GM18526 (cell line): ENCODE measurements around the gene SH3PXD2B.

Experiments
- POLR2A ChIP-seq: IDR thresholded peaks from 3 replicates; pipeline ENCODE4 v1.6.1; 2011; ENCODE audit not compliant: insufficient read length; ENCODE audit errors: extremely low read depth

SH3PXD2B gene

DNA sequence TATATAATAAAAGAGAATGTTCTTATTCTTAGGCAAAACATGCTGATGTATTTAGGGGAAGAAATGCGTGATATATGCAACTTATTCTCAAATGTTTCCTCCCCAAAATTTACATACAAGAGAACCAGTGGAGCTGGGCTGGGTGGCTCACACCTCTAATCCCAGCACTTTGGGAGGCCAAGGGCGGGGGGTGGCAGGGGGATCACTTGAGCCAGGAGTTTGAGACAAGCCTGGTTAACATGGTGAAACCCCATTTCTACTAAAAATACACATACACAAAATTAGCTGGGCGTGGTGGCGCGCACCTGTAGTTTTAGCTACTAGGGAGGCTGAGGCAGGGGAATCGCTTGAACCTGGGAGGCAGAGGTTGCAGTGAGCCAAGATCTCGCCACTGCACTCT, 143.3 kb downstream of the SH3PXD2B start:
- no peak for TF ChIP-seq POLR2A

DNA sequence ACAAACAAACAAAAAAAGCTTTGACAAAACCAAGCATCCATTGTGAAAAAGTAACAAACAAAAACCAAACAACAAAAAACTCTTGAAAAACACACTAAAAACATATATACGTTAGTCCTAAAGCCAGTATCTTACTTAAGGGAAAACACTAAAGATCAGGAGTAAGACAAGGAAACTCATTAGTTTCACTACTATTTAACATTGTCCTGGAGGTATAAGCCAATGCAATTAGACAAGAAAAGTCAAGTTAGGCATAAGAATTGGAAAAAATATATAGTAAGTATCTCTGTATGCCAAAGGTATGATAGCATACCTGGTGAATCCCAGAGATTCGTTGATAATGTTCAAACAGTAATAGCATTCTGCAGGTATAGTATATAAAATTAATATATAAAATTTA, 148.9 kb downstream of the SH3PXD2B start:
- no peak for TF ChIP-seq POLR2A

DNA sequence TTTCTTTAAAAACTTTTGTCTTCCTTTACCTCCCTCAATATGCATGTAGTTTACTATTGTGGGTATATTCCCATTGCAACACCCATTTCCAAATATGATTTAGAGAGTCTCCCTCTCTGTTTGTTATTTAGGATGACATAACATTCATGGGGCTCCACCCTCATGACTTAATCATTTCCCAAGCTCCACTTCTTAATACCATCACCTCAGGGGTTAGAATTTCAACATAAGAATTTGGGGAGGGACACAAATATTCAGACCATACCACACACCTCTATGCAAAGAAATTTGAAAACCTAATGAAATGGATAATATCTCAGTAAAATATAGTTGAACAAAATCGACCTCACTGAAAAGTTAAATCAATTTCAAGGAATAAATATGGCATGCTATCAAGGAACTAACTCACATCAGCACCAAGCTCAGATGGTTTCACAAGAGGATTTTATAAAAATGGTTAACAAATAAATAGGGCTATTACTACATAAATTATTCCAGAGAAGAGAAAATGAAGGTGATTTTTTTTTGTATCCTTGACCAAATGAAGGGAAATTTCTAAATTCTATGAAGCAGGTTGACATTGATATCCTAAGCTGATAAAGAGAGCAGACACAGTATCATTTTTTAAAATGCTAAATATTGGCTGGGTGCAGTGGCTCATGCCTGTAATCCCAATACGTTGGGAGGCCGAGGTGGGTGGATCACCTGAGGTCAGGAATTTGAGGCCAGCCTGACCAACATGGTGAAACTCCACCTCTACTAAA, 150.6 kb downstream of the SH3PXD2B start:
- no peak for TF ChIP-seq POLR2A

DNA sequence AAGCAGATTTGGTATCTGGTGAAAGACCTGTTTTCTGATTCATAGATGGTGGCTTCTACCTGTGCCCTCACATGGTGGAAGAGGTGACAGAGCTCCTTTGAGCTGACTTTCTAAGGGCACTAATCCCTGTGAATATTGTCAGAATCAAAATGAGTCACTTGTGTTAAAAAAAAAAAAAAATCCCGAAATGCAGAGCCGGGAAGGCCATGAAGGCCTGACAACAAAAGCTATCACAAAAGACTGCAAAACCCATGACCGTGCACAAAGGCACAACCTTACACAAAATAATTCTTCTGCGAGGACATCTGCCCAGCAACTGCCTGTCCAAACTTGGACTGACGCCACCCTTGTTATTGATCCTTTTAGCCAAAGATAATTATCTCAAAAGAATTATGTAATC, 151.2 kb downstream of the SH3PXD2B start:
- TF ChIP-seq POLR2A: no peak

DNA sequence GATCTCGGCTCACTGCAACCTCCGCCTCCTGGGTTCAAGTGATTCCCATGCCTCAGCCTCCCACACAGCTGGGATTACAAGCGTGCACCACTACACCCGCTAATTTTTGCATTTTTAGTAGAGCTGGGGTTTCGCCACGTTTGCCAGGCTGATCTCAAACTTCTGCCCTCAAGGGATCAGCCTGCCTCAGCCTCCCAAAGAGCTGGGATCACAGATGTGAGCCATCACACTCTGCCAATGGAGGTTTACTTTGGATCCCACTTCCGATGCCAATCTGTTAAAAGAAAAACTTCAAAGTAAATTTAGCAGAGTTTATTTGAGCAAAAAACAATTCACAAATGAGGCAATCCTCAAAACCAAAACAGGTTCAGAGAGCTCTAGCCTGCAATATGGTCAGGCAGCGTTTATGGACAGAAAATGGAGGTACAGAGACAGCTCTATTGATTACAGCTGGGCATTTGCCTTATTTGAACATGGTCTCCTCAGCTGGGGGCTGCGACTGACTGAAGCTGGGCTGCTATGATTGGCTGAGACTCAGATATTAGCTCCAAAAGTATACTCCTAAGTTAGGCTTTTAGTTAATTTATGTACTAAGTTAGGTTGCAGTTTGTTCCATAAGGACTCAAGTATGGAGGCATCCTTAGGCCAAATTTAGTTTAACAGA, 152.1 kb downstream of the SH3PXD2B start:
- no peak for TF ChIP-seq POLR2A

DNA sequence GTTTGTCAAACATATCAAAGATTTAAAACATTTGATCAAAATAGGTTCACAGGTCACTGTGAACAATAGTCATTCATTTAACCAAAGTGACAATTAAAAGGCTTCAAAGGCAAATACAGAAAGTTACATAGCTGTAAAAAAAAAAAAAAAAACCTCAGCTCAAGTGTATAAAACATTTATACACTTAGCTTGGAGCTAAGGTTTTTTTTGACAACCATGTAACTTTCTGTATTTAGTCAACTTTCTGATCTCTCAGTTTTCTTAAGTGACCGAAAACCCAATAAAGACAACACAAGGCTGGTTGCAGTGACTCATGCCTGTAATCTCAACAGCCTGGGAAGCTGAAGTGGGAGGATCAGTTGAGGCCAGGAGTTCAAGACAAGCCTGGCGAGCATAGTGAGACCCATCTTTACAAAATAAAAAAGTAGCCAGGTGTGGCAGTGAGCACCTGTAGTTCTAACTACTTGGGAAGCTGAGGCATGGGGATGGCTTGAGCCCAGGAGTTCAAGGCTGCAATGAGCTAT, 154.3 kb downstream of the SH3PXD2B start:
- TF ChIP-seq POLR2A: no peak

DNA sequence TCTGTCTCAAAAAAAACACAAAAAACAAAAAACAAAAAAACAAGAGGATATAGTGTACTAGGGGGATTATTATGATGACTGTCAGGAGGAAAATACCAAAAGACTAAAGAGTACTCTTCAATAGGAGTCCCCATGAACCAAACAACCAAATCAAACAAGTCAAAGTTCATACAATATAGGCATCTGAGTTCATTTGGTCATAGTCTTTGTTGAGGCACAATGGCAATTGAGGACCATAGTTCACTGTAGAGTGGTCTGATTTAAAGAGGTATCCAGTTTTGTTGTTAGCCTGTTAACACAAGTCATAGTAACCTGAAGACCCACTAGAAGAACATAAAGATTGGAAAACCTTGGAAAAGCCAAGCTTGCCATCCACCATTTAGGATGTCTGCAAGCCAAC, 159.5 kb downstream of the SH3PXD2B start:
- no peak for TF ChIP-seq POLR2A

DNA sequence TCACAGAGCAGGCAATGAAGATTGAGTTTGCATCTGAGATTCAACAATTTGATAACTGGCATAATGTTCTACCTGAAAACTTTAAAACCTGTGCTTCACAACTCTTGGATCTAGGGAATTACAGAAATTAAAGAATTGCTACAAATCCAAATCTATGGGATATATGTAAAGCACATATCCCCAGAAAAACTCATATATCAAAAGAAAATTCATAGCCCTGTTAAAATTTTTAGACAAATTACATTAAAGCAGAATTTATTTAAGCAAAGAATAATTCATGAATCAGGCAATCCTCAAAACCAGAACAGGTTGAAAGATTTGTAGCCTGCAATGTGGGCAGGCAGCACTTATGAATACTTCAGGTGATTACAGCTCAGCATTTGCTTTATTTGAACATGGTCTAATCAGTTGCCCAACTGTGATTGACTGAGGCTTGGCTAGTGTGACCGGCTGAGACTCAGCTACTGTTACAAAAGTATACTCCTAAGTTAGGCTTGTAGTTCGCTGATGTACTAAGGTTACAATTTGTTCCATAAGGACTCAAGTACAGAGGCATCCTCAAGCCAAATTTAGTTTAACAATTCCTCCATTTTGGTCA, 160.5 kb downstream of the SH3PXD2B start:
- no peak for TF ChIP-seq POLR2A

DNA sequence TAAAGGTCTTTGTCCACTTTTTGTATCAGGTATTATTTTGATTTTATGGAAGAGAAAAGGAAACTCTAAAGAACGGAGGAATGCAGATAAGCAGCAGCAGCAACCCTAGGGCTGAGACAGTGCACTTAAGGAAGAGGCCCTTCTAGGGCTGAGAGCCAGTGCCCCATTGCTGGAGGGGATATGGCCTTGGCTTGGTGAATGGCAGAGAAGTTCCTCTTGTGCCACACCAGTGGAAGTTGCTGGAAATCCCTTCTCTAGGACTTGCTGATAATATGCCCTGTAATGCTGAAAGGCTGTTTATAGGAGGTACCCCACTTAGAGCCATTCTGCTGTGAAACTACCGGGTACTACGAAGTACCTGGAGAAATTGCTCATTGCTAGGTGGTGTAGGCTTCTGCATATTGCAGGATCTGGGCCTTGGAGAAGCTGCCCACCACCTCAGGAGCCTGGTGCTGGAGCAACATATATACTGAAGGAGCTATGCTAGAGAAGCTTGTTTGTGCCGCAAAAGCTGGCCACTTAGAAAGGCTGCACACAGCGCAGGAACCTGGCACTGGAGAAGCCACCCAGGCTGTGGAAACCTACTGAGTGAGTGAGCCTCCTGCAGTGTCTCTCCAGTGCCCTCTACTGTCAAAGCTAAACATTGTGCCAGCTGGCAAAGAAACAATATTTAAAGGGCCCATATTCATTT, 161.1 kb downstream of the SH3PXD2B start:
- TF ChIP-seq POLR2A: no peak

DNA sequence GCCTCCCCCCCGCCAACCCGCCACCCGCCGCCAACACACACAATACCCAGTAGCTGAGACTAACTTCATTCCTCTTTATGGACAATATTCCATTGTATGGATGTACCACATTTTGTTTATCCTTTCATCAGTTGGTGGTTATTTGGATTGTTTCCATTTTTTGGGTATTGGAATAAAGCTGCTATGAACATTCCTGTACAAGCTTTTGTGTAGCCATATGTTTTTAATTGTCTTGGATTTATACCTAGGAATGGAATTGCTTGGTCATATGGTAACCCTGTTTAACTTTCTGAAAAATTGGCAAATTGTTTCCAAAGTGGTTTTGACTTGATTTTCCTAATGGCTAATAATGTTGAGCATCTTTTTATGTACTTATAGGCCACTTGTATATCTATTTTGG, 165.9 kb downstream of the SH3PXD2B start:
- no peak for TF ChIP-seq POLR2A

DNA sequence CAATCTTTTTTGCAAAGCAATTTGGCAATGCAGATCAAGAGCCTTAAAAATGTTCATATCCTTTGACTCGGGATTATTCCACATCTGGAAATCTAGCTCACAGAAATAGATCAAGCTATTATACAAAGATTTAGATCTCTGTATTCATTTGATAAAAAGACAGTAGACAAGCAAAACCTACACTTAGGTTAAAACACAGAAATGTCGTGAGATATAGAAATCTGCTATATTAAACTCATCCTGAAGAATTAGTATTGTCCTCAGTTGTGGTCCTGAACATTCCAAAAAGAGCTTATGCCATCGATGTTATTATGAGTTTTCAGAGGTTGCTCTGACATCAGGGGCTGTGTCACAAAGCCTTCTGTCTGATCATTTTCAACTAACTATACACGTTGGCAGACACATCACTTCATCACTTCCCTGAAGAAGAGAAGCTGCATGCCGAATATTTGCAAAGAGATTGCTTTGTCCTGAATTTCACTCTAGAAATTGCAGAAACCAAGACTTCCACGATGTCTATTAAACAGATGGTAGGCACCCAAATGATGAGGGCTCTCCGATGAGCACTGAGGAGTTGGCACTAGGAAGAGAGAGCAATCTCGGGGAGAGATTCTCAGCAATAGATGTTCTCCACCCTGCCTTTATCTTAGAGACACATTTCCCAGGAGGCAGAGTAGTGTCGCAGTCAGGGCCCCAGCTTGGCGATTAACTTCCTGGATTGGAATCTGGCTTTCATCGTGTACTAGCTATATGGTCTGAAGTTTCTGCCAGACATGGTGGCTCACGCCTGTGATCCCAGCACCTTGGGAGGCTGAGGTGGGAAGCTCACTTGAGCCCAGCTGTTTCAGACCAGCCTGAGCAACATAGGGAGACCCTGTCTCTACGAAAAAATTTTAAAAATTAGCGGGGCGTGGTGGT, 168.8 kb downstream of the SH3PXD2B start:
- TF ChIP-seq POLR2A: no peak

DNA sequence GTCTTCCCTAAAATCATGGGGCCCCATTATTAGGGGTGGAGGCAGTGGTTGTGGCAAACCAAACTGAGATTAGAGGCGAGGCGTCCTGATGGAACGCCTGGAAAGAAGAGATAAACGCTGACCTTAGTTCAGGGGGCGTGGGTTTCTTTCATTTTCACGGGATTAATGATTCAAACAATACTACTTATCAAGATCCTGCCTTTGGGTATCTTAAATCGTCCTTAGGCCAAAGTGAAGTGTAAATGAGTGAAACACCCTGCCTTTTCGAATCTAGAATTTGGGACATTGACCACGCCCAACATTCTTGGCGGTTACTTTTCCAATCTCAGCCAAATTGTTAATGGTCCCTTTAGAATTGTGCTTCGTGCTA, 169.7 kb downstream of the SH3PXD2B start:
- TF ChIP-seq POLR2A: no peak

DNA sequence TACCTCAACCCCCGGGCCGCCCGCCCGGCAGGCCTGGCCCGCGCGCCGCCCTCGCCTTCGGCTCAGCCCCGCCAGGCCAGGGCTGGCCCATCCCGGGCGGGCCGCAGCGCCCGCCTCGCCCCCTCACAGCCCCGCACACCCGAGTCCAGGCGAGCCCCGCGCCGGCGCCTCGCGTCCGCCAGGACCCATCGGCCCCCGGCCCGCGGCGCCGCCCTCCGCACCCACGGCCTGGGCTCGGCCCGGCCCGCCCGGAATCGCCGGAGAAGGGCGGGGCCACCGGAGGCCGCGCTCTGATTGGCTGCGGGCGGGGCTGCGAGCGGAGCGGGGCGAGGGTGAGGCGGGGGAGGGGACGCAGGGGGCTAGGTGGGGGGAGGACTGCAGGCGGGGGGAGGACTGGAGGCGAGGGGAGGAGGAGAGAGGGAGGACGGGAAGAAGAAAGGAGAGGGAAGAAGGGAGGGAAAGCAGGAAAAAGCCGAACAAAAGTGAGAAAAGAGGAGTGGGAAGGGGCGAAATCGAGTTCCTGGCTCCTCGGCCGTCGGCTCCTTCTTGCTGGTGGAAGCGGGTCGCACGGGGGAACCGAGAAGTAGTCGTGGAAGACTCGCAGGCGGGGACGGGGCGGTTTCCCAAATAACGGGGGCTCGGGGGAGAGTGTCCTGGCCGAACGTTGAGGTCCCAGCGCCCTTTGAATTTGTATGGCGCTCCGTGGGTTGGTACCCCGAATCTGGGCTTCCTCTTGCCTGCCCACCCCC, 170.3 kb downstream of the SH3PXD2B start:
- TF ChIP-seq POLR2A: no peak
